AG04450 (cell line): ENCODE data around the gene EBF3. TPM values are rescaled to one million over a fixed set of nuclear protein-coding genes. Genes with fewer than 3 reads are reported as not detected.

ENCODE experiments used
- CTCF ChIA-PET: fragments of 300-600, 350-600 bp; formaldehyde crosslinking; extraction: SDS; loops from one replicate; lab custom pipeline; 2022; ENCODE audit warnings: antibody characterized with exemption, inconsistent platforms; lab: Charles Lee
- POLR2A ChIA-PET: fragments of 350-600 bp; formaldehyde crosslinking; extraction: SDS; loops from one replicate; lab custom pipeline; 2021; ENCODE audit warnings: antibody characterized with exemption, inconsistent platforms; lab: Yijun Ruan, JAX
- DNase-seq: peaks from one replicate; pipeline ENCODE4 v3.0.0-alpha.2; 2011; ENCODE audit warnings: low read depth, low spot score
- H3K27ac ChIP-seq: one replicate; pipeline ENCODE4 v1.5.1; 2012; ENCODE audit warnings: low read depth, low read length, control low read depth
- H3K27me3 ChIP-seq: one replicate; pipeline ENCODE4 v1.6.0; 2012; ENCODE audit warnings: low read length; ENCODE audit not compliant: control insufficient read depth, insufficient read depth
- H3K4me3 ChIP-seq: 2 replicates; pipeline ENCODE4 v1.5.1; 2011; ENCODE audit warnings: mild to moderate bottlenecking, low read depth, low read length, control low read depth
- H3K9me3 ChIP-seq: 2 replicates; pipeline ENCODE4 v1.5.1; 2012; ENCODE audit warnings: low read length; ENCODE audit not compliant: control insufficient read depth, insufficient read depth
- polyA plus RNA-seq: library from polyadenylated mRNA; depleted of rRNA; stranded (reverse); fragments of >200 nt; gene quantifications from 2 replicates; pipeline ENCODE4 v1.2.3, GENCODE V29; 2011
- TF ChIP-seq, protein P1 (sequence below): IDR thresholded peaks from 2 replicates; pipeline ENCODE4 v1.5.1; 2011; ENCODE audit warnings: low read depth, low read length, control low read depth, inconsistent platforms

EBF3 gene
- polyA plus RNA-seq, 1 experiment = 0.01 TPM

- POLR2A ChIA-PET = no interaction called here
- no peak for DNase-seq
- TF ChIP-seq, protein P1, sequence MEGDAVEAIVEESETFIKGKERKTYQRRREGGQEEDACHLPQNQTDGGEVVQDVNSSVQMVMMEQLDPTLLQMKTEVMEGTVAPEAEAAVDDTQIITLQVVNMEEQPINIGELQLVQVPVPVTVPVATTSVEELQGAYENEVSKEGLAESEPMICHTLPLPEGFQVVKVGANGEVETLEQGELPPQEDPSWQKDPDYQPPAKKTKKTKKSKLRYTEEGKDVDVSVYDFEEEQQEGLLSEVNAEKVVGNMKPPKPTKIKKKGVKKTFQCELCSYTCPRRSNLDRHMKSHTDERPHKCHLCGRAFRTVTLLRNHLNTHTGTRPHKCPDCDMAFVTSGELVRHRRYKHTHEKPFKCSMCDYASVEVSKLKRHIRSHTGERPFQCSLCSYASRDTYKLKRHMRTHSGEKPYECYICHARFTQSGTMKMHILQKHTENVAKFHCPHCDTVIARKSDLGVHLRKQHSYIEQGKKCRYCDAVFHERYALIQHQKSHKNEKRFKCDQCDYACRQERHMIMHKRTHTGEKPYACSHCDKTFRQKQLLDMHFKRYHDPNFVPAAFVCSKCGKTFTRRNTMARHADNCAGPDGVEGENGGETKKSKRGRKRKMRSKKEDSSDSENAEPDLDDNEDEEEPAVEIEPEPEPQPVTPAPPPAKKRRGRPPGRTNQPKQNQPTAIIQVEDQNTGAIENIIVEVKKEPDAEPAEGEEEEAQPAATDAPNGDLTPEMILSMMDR = no peak
- Histone ChIP-seq H3K9me3 (peaks cover 13% of the 10 kb centered on the region; the same call in 1 of the 2 replicates), H3K4me3 (no peak overlapping the region), H3K27me3 (no peaks in the 10 kb centered on the region), H3K27ac (no peak overlapping the region)
- CTCF ChIA-PET = no interaction called here
Observed at GRCh38 chr10:129933456-129934092, 30.5 kb downstream of the EBF3 start.

GRCh38 chr10:129932751-129933433, 31.2 kb downstream of the EBF3 start:
- TF ChIP-seq, protein P1 = no peak
- peaks cover 13% of the 10 kb centered on the region; the same call in 1 of the 2 replicates for H3K9me3 ChIP-seq
- DNase-seq = no peak
- H3K4me3 ChIP-seq = no peak overlapping the region
- H3K27me3 ChIP-seq = no peaks in the 10 kb centered on the region
- CTCF ChIA-PET = no interaction called here
- H3K27ac ChIP-seq = no peak overlapping the region
- POLR2A ChIA-PET = no interaction called here

DNA sequence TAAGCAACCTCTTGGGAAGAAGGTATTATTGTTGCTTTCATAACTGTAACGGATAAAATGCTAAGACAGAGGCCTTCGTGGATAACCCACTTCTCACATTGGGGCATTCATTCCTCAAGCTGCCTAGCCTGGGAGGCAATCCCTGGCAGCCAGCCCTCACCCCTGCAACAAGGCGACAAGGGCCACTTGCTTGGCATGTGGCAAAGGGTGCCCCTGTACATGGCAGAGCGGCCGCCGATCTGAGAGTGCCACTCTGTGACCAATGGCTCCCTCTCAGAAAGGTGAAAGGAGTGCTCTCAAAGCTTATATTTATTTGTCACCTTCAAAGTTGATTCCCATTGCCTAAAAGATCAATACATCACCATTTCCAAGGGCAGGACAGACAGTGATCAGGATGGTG, 31.9 kb downstream of the EBF3 start:
- DNase-seq = no peak
- H3K4me3 ChIP-seq = no peak overlapping the region
- ChIA-PET POLR2A (no interaction called here), CTCF (no interaction called here)
- TF ChIP-seq, protein P1 = no peak
- peaks cover 13% of the 10 kb centered on the region; the same call in 1 of the 2 replicates for H3K9me3 ChIP-seq
- H3K27ac ChIP-seq = no peak overlapping the region
- no peaks in the 10 kb centered on the region for H3K27me3 ChIP-seq

- H3K27me3 ChIP-seq = no peaks in the 10 kb centered on the region
- TF ChIP-seq, protein P1 = no peak
- CTCF ChIA-PET = no interaction called here
- no peak overlapping the region for H3K27ac ChIP-seq
- H3K9me3 ChIP-seq = peaks cover 11% of the 10 kb centered on the region; the same call in 1 of the 2 replicates
- no peak for DNase-seq
- no peak overlapping the region for H3K4me3 ChIP-seq
- POLR2A ChIA-PET = no interaction called here
Observed at GRCh38 chr10:129929343-129930292, 34.5 kb downstream of the EBF3 start.
